ENCODE measurements around the gene ADARB2. TPM values are rescaled to one million over a fixed set of nuclear protein-coding genes. Genes with fewer than 3 reads are reported as not detected.
"Not testable (repeated sequence)": the region's sequence is repeated elsewhere in the genome, so short reads cannot be mapped to it uniquely, and the experiment has no call there.

ADARB2 gene
- total RNA-seq, 1 donor from 2014 or later, result 0.22 TPM

- DNase-seq, result no peak
- no peak for ATAC-seq
- intact Hi-C loops (cut with micrococcal nuclease), result no loop called here
These were observed 334.4 kb downstream of the ADARB2 start for GRCh38 chr10:1402816-1403507.

- intact Hi-C loops (cut with micrococcal nuclease), result no loop called here
- no peak for ATAC-seq
- DNase-seq, result no peak
These were observed 335.1 kb downstream of the ADARB2 start for GRCh38 chr10:1402016-1402770.

GRCh38 chr10:1401071-1401965, 336.0 kb downstream of the ADARB2 start:
- intact Hi-C loops (cut with micrococcal nuclease), result no loop called here
- DNase-seq (no peak), ATAC-seq (no peak)

GRCh38 chr10:1400101-1401070, 336.9 kb downstream of the ADARB2 start:
- no peak for DNase-seq
- no peak for ATAC-seq
- intact Hi-C loops (cut with micrococcal nuclease), result no loop called here

GRCh38 chr10:1399431-1400100, 337.8 kb downstream of the ADARB2 start:
- intact Hi-C loops (cut with micrococcal nuclease), result no loop called here
- DNase-seq, result no peak
- no peak for ATAC-seq

- intact Hi-C loops (cut with micrococcal nuclease), result no loop called here
- no peak for DNase-seq
- no peak for ATAC-seq
These were observed 338.5 kb downstream of the ADARB2 start for GRCh38 chr10:1398626-1399410.

- intact Hi-C loops (cut with micrococcal nuclease); ATAC-seq; DNase-seq: not testable (repeated sequence)
These were observed 339.2 kb downstream of the ADARB2 start for GRCh38 chr10:1398116-1398515.

- intact Hi-C loops (cut with micrococcal nuclease), result no loop called here
- no peak for DNase-seq
- ATAC-seq, result no peak
These were observed 341.1 kb downstream of the ADARB2 start for GRCh38 chr10:1396297-1396635.

- DNase-seq (no peak), ATAC-seq (no peak)
- intact Hi-C loops (cut with micrococcal nuclease), result no loop called here
These were observed 341.6 kb downstream of the ADARB2 start for GRCh38 chr10:1395481-1396296.

GRCh38 chr10:1395025-1395480, 342.3 kb downstream of the ADARB2 start:
- intact Hi-C loops (cut with micrococcal nuclease), result no loop called here
- DNase-seq, result no peak
- no peak for ATAC-seq

GRCh38 chr10:1394155-1394912, 343.0 kb downstream of the ADARB2 start:
- no peak for ATAC-seq
- no peak for DNase-seq
- intact Hi-C loops (cut with micrococcal nuclease), result no loop called here

GRCh38 chr10:1393481-1393880, 343.8 kb downstream of the ADARB2 start:
- DNase-seq, result no peak
- intact Hi-C loops (cut with micrococcal nuclease), result no loop called here
- ATAC-seq, result no peak

- ATAC-seq, result no peak
- intact Hi-C loops (cut with micrococcal nuclease), result no loop called here
- DNase-seq, result no peak
These were observed 345.2 kb downstream of the ADARB2 start for GRCh38 chr10:1392127-1392526.

GRCh38 chr10:1390200-1390599, 347.1 kb downstream of the ADARB2 start:
- intact Hi-C loops (cut with micrococcal nuclease), result no loop called here
- DNase-seq (no peak), ATAC-seq (no peak)

- ATAC-seq (no peak), DNase-seq (no peak)
- intact Hi-C loops (cut with micrococcal nuclease), result no loop called here
These were observed 353.3 kb downstream of the ADARB2 start for GRCh38 chr10:1384026-1384425.

- intact Hi-C loops (cut with micrococcal nuclease), result no loop called here
- no peak for DNase-seq
- ATAC-seq, result no peak
These were observed 354.6 kb downstream of the ADARB2 start for GRCh38 chr10:1382711-1383110.

All from left ventricle myocardium superior (tissue), 1 donor.